GM18909 (cell line): ENCODE data around the gene ZNF670.
A peak's percentile ranks its signal among the peaks of the same experiment; 100 is the strongest.
"Not testable (repeated sequence)": the region's sequence is repeated elsewhere in the genome, so short reads cannot be mapped to it uniquely, and the experiment has no call there.

ENCODE experiments used
- ATAC-seq: cut with Tn5 transposase; IDR thresholded peaks from one replicate; pipeline ENCODE4 v1.9.1; 2021; ENCODE audit warnings: mild to moderate bottlenecking; ENCODE audit not compliant: unreplicated experiment, poor library complexity

Gene ZNF670

DNA sequence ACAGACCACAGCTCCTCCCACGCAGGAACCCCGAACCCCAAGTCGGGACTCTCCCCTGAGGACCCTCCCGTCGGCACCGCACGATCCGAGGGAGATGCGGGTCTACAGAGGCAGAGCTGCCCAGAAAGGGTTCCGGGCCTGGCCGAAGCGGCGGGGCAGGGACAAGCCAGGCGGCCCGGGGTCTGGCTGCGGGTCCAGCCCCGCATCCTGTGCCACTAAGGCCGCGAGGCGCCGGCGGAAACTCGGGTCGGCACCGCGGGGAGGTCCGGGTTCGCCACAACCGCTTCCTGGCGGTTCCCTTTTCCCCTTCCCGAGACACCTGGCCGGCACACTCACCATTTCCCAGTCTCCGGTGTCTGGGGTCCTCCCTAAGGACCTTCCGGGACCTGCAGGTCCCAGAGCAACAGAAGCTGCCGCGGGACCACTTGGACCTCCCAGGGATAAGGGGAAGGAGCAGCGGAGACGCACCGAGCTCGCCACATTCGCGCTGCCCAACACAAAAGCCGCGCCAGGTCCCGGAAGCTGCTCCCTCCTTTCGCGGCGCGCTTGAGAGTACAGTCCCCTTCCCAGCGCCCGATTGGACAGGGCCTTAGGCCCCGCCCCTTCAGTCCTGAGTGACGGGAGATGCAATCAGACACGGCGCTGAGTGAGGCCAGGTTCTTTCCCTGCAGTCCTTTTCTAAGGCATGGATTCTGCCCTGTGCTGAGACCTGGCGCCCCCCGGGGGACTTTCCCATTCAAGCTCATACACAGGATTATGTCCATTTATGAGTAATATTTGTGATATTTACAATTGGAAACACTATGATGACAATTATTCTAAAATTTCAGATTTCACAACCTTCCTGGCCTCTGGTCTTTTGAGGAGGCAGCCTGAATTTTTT, at the start of gene ZNF670:
Gene ZNF670, minus strand, starts transcription at position 554 of the 883 bp plus-strand sequence. Its CDS starts 215 bp downstream, at position 339.
- peak; percentile 99 for ATAC-seq

DNA sequence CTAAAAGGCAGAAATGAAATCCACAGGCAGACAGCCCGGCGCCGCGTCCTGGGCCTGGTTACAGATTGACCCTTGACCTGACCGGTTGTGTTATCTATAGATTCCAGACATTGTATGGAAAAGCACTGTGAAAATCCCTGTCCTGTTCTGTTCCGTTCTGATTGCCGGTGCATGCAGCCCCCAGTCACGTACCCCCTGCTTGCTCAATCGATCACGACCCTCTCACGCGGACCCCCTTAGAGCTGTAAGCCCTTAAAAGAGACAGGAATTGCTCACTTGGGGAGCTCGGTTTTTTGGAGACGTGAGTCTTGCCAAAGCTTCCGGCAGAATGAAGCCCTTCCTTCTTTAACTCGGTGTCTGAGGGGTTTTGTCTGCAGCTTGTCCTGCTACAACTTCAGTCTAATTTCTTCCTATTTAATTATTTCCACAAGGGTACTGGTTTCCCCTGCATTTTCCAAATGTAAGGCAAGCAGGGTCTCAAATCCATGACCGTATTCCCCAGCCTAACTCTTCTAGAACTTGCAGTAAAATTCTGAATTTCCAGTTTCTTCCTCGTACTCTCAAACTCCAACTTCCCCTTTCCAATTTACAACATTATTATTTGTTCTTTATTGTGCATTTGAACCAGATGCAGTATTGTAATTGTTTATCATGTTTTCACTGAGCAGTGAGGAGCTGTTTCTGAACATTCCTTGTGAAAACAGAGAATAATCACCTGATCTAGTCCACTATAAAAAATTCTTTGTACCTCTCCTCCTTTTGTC, 49.1 kb upstream of the ZNF670 start:
- ATAC-seq = not testable (repeated sequence)

- ATAC-seq = peak; percentile 67
Observed at GRCh38 chr1:247126601-247127000, 48.0 kb upstream of the ZNF670 start.

DNA sequence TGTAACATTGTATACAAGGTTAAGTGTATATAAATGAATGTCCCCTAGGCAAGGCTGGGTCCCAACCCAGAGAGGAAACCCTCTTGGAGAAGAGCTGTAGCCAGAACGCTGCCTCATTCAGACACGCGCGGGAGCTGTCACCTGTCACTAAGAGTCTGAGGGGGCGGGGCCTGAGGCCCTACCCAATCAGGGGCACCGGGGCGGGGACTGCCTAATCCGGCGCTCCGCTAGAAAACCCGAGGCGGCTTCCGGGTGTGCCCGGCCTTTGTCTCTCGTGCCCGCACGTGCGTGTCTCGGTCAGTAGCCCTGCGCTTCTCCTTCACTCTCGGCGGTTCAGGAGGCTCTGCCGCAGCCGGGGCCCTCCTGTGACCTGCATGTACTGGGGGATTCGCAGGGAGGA, 47.6 kb upstream of the ZNF670 start:
- ATAC-seq = peak; percentile 99

DNA sequence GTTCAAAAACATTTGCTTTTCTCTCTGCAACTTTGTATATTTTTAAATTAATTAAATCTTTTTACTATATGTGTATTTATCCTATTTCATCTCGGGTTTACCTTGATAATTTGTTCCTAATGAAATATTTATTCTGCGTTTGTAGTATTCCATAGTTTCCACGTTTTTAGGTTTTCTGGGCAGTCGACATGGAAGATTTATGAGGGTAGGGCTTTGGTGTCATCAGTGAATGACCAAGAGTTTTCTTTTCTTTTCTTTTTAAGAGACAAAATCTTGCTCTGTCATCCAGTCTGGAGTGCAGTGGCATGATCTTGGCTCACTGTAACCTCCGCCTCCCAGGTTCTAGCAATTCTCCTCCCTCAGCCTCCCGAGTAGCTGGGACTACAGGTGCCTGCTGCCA, 42.8 kb upstream of the ZNF670 start:
- no peak for ATAC-seq

DNA sequence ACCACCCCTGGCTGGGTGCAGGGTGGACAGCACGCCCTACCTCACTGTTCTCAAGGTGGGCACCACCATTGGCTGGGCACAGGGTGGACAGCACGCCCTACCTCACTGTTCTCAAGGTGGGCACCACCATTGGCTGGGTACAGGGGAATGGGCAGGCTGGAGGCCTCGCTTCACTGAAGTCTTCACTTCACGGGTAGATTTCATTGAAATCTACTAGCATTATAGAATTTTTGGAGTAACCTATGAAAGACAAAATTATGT, 41.7 kb upstream of the ZNF670 start:
- ATAC-seq = not testable (repeated sequence)

- ATAC-seq = no peak
Observed at GRCh38 chr1:247119600-247120407, 41.2 kb upstream of the ZNF670 start.

GRCh38 chr1:247118946-247119446, 40.4 kb upstream of the ZNF670 start:
- no peak for ATAC-seq

- no peak for ATAC-seq
Observed at GRCh38 chr1:247115545-247115944, 36.9 kb upstream of the ZNF670 start.

DNA sequence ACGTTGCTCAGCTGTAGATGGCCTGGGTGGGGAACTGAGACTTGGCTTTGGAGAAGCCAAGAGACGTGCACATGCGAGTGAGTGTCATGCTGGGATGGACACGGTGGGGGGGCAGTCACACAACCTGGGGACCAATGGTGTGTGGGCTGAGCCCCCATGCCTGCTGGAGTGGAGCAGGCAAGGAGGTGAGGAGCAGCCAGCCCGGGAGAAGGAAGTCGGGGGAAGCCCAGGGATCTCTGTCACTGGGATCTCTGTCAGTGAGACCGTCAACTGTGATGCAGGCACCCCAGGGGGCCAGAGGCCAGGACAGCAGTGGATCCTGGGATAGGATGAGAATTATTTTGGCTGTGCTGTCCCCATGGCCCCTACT, 36.5 kb upstream of the ZNF670 start:
- no peak for ATAC-seq

- no peak for ATAC-seq
Observed at GRCh38 chr1:247114351-247115140, 35.9 kb upstream of the ZNF670 start.

DNA sequence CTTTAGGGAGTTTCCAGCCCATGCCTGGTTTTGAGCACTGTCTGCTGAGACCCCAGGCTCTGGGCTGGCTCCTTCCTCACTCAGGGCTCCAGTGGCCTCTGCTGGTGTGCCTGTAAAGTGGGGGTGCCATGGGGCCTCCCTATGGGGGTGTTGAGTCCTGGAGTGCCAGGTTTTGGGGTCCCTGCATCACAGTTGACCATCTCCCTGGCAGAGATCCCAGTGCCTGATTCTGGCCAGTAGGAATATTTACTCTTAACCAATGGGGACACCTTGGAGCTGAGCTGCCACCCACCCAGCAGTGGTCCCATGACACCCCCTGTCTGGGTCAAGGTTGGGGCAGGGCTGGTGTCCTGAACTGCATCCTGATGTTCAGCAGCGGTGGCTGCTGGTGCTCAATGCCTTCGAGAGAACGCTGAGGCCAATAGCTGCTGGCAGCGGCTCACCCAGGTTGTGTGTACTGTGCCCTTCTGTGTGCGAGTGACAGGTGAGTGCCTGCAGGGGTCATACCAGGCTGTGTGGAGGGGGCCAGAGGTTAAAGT, 35.2 kb upstream of the ZNF670 start:
- ATAC-seq = no peak

DNA sequence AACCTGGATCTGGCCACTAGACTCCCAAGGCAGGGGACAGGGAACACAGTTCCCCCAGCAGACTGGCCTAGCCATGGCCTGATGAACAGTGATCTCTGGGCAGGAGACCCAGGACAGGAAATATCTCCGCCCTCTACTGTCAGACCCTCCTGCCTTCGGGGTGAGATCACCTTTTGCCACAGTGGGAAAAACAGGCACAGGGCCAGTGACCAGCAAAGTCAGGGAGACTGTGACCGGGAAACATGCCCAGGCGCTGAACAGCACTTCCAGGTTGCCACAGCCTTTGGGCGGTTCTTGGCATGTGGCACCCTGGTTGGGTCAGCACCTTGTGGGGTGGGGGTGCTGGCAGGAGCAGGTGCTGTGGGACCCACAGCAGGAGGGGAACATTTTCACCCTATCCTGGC, 34.5 kb upstream of the ZNF670 start:
- no peak for ATAC-seq

- ATAC-seq = no peak
Observed at GRCh38 chr1:247112479-247112781, 33.8 kb upstream of the ZNF670 start.

DNA sequence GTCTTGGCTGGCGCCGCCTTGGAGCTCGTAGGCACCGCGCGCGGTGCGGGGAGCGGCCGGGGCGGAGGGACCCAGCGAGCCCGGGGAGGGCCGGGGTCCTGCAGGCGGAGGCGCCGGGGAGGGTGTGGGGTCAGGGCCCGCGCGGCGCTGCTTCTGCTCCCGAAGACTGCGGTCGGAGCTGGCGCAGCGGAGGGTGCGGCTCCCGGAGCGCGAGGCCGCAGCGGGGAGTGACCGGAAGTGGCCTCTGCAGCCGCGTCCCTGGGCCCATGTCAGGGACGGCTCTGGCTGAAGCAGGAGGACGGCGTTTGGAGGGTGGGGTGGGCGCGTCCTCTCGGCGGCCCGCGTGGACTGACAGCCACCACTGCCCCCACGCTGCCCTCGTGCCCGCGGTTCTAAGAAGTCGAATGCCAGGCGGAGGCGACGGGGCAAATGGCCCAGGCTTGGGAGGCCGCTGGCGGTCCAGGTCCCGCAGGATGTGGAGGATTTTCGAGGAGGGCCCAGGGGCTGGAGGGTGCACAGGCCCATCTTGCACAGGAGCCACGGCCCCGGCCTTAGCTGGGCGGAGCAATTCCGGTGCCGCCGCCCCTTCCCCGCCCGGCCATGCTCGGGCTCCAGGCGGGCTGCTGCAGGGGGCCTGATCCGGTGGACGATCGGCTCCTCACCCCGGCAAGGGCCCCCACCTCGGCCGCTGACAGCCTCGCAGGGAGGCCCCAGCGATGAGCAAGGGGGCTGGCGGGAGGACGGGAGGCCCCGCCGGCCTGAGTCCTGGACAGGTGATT, 33.3 kb upstream of the ZNF670 start:
- ATAC-seq = peak; percentile 36

DNA sequence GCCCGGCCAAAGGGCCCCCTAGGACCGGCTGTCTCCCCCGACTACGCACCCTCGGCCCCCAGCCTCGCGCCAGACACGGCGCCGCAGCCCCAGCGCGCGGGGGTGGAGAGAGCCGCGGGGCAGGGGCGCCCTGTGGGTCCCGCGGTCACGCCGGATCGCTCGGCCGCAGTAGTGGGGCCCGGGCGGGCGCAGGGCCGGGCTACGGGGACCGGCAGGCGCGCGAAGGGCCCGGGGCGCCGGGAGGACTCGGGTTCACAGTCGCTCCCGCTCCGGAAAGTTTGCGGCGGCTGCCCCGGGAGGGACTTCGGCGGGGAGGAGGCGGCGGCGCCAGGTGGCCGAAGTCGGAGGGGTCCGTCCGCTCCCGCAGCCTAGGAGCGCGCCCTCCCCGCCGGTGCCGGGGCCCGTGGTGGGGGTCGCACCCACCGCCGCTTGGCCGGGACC, 32.7 kb upstream of the ZNF670 start:
- peak; percentile 37 for ATAC-seq

DNA sequence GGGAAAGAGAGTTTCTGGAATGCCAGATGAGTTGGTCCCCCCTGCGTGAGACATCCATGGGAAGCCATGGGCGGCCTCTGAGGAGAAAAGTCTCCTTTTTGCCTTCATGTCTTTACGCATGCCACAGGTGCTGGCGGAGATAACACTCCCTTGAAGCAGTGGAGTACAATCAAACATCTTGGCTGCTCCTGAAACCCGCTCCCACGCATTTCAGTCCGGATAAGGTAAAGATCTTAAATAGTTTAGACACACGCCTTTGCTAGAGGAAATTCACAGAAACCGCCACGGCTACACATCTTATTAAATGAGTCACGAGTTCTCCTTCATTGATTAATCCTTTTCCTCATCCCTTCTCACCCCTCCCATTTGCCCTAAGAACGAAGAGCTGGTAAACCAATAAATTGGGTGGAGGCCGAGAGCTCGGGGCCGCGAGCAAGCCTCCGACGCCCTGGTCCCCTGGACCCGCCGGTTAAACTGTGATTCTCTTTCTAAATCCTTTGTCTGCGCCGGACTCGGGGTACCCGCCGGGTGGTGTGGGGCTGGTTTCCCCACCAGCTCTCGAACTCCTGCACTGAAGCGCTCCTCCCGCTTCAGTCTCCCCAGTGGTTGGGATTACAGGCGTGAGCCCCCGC, 32.1 kb upstream of the ZNF670 start:
- ATAC-seq = peak; percentile 21

DNA sequence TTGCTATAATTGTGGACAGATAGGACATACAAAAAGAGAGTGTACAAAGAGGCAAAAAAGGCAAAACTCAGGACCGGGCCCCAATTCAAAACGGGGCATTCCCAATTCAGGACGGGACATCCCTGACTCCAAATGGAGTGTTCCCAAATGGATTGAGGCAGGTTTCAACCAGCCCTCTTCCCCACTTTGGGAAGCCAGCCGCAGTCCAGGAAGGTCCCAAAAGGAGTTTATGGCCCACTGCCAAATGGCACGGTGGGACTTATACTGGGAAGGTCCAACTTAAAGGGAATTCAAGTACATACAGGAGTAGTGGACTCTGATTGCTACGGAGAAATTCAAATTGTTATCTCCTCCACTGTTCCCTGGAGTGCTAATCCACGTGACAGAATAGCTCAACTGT, 29.1 kb upstream of the ZNF670 start:
- ATAC-seq = no peak

DNA sequence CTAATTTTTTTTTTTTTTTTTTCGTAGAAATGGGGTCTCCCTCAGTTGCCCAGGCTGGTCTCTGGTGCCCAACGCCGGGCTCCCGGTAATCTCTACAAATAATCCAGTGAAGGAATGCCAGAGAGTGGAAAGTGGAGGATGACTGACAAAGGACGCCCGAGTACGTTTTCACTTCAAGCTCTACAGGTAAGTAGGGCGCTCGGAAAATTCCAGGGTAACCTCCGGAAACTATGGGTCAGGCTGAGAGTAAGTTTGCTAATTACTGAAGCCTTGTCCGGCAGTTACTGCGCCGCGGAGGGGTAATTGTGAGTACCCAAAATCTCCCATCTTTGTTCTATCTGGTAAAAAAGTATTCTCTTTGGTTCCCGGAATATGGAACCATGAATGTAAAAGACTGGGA, 27.4 kb upstream of the ZNF670 start:
- no peak for ATAC-seq
